Stimulated activated CD8-positive, alpha-beta memory T cell treated with anti-CD3 and anti-CD28 coated beads, Interleukin-7, amount 100 ng/mL, for 24 hours (primary cell): ENCODE results near the gene ENPP1.
"Not testable (repeated sequence)": the region's sequence is repeated elsewhere in the genome, so short reads cannot be mapped to it uniquely, and the experiment has no call there.

Experiments
- DNase-seq: peaks from one replicate; pipeline ENCODE4 v3.0.0-alpha.2; 2020; ENCODE audit warnings: low read depth

Gene ENPP1

DNA sequence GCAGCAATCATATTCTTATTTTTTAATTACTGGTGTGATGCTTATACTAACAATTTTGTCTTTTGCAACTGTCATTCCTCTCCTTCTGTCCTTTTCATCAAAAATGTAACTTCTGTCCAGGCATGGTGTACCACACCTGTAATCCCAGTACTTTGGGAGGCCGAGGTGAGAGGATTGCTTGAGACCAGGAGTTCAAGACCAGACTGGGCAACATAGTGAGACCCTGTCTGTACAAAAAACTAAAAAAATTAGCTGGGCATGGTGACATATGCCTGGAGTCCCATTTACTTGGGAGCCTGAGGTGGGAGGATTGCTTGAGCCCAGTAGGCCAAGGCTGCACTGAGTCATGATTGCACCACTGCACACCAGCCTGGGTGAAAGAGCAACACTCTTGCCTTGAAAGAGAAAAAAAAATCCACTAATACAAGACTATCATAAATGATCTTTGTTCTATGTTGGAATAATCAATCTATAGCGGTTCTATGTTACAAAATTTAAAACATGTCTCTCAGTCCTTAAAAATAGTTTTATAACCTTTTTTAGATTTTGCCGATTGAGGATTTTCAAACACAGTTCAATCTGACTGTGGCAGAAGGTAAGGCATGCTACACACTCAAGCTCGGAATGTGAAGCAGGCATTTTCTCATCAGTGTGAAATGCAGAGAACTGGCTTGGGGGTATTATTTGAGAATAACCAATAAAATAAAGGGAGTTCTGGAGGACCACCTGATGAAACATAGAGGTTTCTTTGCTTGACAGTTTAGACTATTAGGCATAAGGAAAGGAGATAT lies 70.4 kb downstream of the ENPP1 start:
- no peak for DNase-seq

DNA sequence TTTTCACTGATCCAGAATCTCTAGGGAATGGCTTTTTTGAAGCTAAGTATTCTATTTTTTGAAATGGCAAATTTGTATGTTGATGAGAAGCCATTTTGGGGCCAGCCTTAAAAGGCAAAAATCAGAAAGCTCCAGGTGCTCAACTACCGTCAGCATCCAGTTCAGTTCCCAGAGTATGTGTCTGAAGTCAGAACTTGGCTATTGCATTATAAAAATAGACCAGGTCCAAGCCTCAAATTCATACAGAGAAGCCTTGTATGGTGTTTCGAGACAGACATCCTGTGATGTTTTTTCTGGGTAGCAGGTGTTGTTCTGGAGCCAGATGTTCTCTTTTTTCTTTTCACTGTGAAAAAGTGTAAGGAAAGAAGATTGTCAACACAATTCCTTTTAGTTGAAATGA lies 75.2 kb downstream of the ENPP1 start:
- DNase-seq: no peak

- no peak for DNase-seq
Observed at GRCh38 chr6:131885237-131885636, 77.4 kb downstream of the ENPP1 start.

DNA sequence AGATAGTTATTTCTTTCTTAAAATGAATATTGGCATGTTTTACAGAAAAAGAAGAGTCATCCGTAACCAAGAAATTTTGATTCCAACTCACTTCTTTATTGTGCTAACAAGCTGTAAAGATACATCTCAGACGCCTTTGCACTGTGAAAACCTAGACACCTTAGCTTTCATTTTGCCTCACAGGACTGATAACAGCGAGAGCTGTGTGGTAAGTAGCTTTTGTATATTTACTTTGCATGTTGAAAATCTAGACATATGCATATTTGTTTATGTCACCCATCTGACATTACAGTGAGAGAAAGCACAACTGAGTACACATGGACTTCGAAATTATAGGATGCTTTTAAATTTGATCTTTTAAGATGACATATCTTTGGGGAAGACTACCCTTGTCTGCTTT lies 78.7 kb downstream of the ENPP1 start:
- no peak for DNase-seq

- DNase-seq: no peak
Observed at GRCh38 chr6:131890091-131890490, 82.3 kb downstream of the ENPP1 start.

GRCh38 chr6:131893198-131893597 lies 85.4 kb downstream of the ENPP1 start:
- no peak for DNase-seq

- DNase-seq: no peak
Observed at GRCh38 chr6:131894493-131895424, 86.9 kb downstream of the ENPP1 start.

GRCh38 chr6:131897050-131897435 lies 89.2 kb downstream of the ENPP1 start:
- DNase-seq: no peak

- DNase-seq: no peak
Observed at GRCh38 chr6:131897621-131898020, 89.8 kb downstream of the ENPP1 start.

GRCh38 chr6:131898718-131899117 lies 90.9 kb downstream of the ENPP1 start:
- DNase-seq: no peak

GRCh38 chr6:131900231-131900630 lies 92.4 kb downstream of the ENPP1 start:
- DNase-seq: no peak

- DNase-seq: not testable (repeated sequence)
Observed at GRCh38 chr6:131901326-131901873, 93.6 kb downstream of the ENPP1 start.

DNA sequence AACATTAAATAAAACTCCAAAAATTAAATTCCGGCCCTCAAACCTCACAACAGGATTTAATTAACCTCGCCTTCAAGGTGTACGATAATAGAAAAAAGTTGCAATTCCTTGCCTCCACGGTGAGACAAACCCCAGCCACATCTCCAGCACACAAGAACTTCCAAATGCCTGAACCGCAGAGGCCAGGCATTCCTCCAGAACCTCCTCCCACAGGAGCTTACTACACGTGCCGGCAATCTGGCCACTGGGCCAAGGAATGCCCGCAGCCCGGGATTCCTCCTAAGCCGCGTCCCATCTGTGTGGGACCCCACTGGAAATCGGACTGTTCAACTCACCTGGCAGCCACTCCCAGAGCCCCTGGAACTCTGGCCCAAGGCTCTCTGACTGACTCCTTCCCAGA lies 95.9 kb downstream of the ENPP1 start:
- DNase-seq: not testable (repeated sequence)

- DNase-seq: not testable (repeated sequence)
Observed at GRCh38 chr6:131908787-131909186, 101.0 kb downstream of the ENPP1 start.

DNA sequence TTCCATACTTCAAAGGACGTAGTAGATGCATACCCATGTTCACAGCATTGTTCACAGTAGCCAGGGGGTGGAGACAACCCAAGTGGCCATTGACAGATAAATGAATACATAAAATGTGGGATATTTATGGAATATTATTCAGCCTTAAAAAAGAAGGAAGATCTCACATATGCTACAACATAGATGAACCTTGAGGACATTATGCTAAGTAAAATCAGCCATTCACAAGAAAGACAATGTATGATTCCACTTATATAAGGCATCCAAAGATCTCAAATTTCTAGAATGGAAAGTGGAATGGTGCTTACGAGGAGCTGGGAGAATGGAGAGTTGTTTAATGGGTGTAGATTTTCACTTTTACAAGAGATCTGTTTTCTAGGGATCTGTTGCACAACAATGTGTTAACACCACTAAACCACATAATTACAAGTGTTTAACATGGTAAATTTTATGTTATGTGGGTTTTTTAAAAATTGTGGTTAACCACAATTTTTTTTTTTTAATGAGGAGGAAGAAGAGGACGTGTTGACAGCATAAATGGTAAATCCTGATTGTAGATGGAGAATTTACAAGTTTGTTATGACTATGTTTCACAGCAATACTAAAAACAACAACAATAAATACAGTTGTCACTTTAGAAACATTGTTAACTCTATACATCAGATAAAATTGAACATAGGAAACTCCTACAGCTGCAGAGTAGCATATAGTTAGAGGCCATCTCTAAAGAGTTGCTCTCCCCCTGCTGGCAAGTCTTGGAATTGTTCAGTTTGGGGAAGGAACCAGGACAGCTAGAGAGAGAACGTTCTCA lies 101.8 kb downstream of the ENPP1 start:
- peak; percentile 61 for DNase-seq

DNA sequence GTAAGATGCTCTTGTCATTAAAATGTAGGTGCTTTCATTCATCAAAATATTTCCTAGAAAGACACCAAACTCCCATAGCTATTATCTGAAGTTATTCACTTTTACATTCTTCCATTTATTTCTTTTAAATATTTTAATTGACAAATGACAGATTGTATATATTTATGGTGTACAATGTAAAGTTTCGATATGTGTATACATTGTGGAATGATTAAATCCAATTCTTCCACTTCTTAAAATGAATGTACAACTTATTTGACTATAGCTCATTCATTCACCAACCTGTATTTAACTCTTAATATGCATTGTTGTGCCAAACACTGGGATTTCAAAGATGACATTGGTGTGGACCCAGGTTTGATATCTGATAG lies 102.4 kb downstream of the ENPP1 start:
- no peak for DNase-seq

DNA sequence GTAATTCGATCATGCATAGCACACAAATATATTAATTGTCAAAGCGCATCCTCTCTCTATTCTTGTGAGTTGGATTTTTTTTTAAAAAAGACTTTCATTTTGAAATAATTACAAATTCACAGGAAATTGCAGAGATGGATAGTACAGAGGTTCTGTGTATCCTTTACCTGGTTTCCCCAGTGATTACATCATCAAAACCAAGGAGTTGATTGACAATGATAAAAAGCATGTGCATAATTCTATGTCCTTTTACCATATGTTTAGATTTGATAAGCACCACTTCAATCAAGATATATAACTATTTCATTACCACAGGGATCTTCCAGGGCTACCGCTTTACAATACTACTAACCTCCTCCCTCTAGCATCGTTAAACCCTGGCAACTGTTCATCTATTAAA lies 103.1 kb downstream of the ENPP1 start:
- DNase-seq: no peak

DNA sequence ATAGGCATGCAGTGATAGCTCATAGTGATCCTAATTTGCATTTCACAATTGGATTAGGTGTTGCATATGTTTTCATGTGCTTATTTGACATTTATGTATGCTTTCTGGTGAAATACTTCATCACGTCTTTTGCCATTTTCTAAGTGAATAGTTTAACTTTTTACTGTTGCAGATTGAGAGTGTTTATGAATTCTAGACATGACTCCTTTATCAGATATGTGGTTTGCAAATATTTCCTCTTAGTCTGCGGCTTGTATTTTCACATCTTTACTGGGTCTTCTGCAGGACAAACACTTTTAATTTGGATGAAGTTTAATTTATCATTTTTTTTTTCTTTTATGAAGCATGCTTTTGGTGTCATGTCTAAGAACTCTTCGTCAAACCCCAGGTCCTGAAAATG lies 104.1 kb downstream of the ENPP1 start:
- no peak for DNase-seq

GRCh38 chr6:131914234-131914633 lies 106.4 kb downstream of the ENPP1 start:
- no peak for DNase-seq

DNA sequence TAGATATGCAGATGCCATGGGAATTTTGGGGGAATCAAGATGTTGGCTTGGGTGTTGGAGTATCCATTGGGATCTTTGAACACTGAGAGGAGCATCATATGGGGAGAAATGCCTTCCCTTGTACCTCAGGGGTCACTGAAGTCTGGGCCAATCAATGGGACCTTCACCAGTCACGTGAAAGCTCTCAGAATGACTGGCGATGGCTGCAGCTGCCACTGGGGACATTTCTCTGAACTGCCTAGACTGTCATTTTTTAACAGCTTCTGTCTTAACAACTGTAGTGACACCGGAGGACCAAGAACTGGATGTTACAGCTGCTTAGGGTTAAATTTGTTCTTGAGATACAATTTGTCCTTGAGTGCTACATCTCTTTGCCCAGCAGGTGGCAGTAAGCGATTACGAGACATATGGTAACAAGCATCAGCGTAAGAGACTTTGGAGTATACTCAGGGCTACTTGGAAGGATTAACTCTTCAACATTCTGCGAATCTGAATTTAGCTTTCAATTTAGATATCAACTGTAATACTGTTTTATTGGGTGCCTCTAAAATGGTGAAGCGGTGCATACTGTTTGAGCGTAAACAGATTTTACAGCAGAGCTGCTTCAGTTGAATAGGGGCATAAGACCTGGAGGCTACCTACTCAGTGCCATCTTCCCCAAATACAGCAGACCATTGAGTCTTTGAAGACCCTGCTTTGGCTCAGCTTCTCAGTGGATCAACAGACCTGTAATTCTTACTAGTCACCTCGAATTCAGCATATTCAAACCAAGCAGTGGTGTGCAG lies 107.3 kb downstream of the ENPP1 start:
- peak; percentile 12 for DNase-seq

DNA sequence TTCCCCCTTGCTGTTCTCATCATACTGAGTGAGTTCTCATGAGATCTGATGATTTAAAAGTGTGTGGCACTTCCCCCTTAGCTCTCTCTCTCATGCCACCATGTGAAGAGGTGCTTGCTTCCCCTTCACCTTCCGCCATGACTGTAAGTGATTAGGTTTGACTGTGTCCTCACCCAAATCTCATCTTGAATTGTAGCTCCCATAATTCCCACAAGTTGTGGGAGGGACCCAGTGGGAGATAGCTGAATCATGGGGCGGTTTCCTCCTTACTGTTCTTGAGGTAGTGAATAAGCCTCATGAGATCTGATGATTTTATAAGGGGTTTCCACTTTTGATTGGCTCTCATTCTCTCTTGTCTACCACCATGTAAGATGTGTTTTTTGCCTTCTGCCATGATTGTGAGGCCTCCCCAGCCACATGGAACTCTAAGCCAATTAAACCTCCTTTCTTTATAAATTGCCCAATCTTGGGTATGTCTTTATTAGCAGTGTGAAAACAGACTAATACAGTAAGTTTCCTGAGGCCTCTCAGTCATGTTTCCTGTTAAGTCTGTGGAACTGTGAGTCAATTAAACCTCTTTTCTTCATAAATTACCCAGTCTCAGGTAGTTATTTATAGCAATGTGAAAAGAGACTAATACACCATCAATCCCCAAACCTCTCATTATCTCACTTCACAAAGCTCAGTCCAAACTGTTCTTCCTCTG lies 108.4 kb downstream of the ENPP1 start:
- not testable (repeated sequence) for DNase-seq
